Endodermal cell (in vitro differentiated cells): ENCODE results near the gene ZMIZ1. TPM values are rescaled to one million over a fixed set of nuclear protein-coding genes. Genes with fewer than 3 reads are reported as not detected.

Source experiments
- DNase-seq: peaks from one replicate; pipeline ENCODE4 v3.0.0-alpha.2; 2017
- H3K27ac ChIP-seq: 2 replicates; pipeline ENCODE4 v1.5.1; 2013; ENCODE audit warnings: mild to moderate bottlenecking, low read depth, low read length, moderate library complexity
- H3K27me3 ChIP-seq: 2 replicates; pipeline ENCODE4 v1.6.1; 2013; ENCODE audit warnings: mild to moderate bottlenecking, low read length, moderate library complexity; ENCODE audit not compliant: insufficient read depth, control insufficient read depth, poor library complexity, severe bottlenecking
- H3K36me3 ChIP-seq: 2 replicates; pipeline ENCODE4 v1.7.0; 2013; ENCODE audit warnings: mild to moderate bottlenecking, low read length, moderate library complexity; ENCODE audit not compliant: control insufficient read depth, insufficient read depth
- H3K4me1 ChIP-seq: one replicate; pipeline ENCODE4 v1.7.0; 2013; ENCODE audit warnings: low read length; ENCODE audit not compliant: control insufficient read depth, insufficient read depth
- H3K4me3 ChIP-seq: 2 replicates; pipeline ENCODE4 v1.5.1; 2013; ENCODE audit warnings: mild to moderate bottlenecking, low read length, moderate library complexity
- H3K9ac ChIP-seq: 2 replicates; pipeline ENCODE4 v1.6.1; 2013; ENCODE audit warnings: mild to moderate bottlenecking, low read length, moderate library complexity; ENCODE audit not compliant: poor library complexity, severe bottlenecking; ENCODE audit errors: extremely low read depth
- H3K9me3 ChIP-seq: 2 replicates; pipeline ENCODE4 v1.6.1; 2013; ENCODE audit warnings: mild to moderate bottlenecking, low read length, moderate library complexity; ENCODE audit not compliant: control insufficient read depth
- H3K27ac Mint-ChIP-seq: 2 replicates; pipeline ENCODE4 v1.8.0; 2020; ENCODE audit warnings: mixed read lengths
- H3K27me3 Mint-ChIP-seq: 2 replicates; pipeline ENCODE4 v1.8.0; 2021; ENCODE audit warnings: mild to moderate bottlenecking, mixed read lengths; ENCODE audit not compliant: insufficient read depth
- H3K36me3 Mint-ChIP-seq: 2 replicates; pipeline ENCODE4 v1.8.0; 2020; ENCODE audit warnings: low read depth, mixed read lengths
- H3K4me1 Mint-ChIP-seq: 2 replicates; pipeline ENCODE4 v1.8.0; 2020; ENCODE audit warnings: mixed read lengths
- H3K4me3 Mint-ChIP-seq: 2 replicates; pipeline ENCODE4 v1.8.0; 2020; ENCODE audit warnings: mild to moderate bottlenecking, moderate library complexity, mixed read lengths
- H3K9me3 Mint-ChIP-seq: 2 replicates; pipeline ENCODE4 v1.8.0; 2020; ENCODE audit warnings: mild to moderate bottlenecking, mixed read lengths
- WGBS, 2 experiments: methylation state at CpG; one replicate each; pipeline versions ENCODE4 v1.1.5 to v1.1.7; 2013; ENCODE audit warnings: missing lambda C conversion rate in 2 of 2, mixed read lengths in 1 of 2; ENCODE audit not compliant: insufficient coverage in 1 of 2, insufficient read length in 1 of 2; 5-methylcytosine and 5-hydroxymethylcytosine counted together
- total RNA-seq, 2 donors: library from RNA; stranded (reverse); fragmentation: NEBNext Ultra II Directional in 1 of 2; extraction: Animal tissue kit (Norgen Biotek cat#: 25700) in 1 of 2; gene quantifications; 2 replicates in 1 of 2; 3 replicates in 1 of 2; pipeline ENCODE4 v1.2.1, GENCODE V29; 2021
- TF ChIP-seq, protein P1 (sequence below): fragments of 200-600 bp; sonication (generic); conservative IDR thresholded peaks from 2 replicates; pipeline ENCODE4 v1.5.0; 2021; ENCODE audit warnings: antibody characterized with exemption, mild to moderate bottlenecking

The ZMIZ1 gene
- total RNA-seq, 2 donors from 2014 or later = 65.3 to 67.5 TPM

DNA sequence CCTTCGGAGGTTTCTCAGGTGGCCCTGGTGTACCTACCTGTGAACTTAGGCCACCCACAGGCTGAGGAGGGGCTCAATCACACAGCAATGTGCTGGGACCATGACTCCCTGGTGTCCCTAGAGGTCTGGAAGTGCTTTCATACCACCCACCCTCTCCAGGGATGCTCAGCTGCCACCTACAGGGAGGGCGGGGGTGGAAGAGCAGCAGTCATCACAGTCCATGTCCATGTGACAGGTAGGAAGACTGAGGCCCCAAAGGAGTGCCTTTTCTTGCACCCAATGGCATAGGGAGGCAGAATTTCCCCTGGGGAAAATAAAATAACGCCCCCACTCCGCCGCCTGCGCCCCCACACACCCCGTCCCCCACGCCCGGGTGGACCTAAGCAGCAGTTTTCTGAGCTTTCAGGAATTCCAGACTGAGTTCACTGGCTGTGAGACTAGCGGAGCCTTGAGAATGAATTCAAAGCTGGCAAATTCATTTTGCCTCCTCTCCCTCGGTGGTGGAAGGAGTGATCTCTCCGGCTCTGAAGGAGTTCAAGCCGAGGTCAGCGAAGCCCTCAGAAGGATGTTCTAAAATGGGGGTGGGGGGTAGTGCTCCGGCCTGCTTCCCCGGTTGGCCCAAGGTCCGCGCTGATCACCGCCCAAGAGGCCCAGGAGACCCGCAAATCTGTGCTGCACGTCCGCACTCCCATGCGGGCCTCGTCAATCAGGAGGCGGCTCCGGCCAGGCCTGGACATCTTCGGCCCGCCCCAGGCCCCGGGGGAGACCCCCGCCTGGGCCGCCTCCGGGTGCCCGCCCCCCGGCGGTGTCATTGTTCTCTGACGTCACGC is 2.1 kb upstream of the ZMIZ1 start:
- peaks cover 4% of the 10 kb centered on the region for H3K27me3 Mint-ChIP-seq
- TF ChIP-seq, protein P1, sequence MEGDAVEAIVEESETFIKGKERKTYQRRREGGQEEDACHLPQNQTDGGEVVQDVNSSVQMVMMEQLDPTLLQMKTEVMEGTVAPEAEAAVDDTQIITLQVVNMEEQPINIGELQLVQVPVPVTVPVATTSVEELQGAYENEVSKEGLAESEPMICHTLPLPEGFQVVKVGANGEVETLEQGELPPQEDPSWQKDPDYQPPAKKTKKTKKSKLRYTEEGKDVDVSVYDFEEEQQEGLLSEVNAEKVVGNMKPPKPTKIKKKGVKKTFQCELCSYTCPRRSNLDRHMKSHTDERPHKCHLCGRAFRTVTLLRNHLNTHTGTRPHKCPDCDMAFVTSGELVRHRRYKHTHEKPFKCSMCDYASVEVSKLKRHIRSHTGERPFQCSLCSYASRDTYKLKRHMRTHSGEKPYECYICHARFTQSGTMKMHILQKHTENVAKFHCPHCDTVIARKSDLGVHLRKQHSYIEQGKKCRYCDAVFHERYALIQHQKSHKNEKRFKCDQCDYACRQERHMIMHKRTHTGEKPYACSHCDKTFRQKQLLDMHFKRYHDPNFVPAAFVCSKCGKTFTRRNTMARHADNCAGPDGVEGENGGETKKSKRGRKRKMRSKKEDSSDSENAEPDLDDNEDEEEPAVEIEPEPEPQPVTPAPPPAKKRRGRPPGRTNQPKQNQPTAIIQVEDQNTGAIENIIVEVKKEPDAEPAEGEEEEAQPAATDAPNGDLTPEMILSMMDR = peak; percentile 70
- H3K36me3 Mint-ChIP-seq = no peaks in the 10 kb centered on the region
- peak overlapping the region; percentile 74 for H3K4me3 ChIP-seq
- peak overlapping the region; percentile 64 for H3K9ac ChIP-seq
- peak overlapping the region; percentile 98 for H3K4me3 Mint-ChIP-seq
- peak overlapping the region; percentile 88 for H3K27ac Mint-ChIP-seq
- no peaks in the 10 kb centered on the region for H3K9me3 ChIP-seq
- H3K36me3 ChIP-seq = no peaks in the 10 kb centered on the region
- DNase-seq = peak; percentile 83
- no peaks in the 10 kb centered on the region for H3K27me3 ChIP-seq
- no peaks in the 10 kb centered on the region for H3K9me3 Mint-ChIP-seq
- H3K27ac ChIP-seq = peak overlapping the region; percentile 51
- peaks cover 25% of the 10 kb centered on the region for H3K4me1 Mint-ChIP-seq
- peaks cover 2% of the 10 kb centered on the region for H3K4me1 ChIP-seq
- WGBS, 2 experiments = 13 to 19% methylated on average over 19 to 30 of the region's 37 CpGs

DNA sequence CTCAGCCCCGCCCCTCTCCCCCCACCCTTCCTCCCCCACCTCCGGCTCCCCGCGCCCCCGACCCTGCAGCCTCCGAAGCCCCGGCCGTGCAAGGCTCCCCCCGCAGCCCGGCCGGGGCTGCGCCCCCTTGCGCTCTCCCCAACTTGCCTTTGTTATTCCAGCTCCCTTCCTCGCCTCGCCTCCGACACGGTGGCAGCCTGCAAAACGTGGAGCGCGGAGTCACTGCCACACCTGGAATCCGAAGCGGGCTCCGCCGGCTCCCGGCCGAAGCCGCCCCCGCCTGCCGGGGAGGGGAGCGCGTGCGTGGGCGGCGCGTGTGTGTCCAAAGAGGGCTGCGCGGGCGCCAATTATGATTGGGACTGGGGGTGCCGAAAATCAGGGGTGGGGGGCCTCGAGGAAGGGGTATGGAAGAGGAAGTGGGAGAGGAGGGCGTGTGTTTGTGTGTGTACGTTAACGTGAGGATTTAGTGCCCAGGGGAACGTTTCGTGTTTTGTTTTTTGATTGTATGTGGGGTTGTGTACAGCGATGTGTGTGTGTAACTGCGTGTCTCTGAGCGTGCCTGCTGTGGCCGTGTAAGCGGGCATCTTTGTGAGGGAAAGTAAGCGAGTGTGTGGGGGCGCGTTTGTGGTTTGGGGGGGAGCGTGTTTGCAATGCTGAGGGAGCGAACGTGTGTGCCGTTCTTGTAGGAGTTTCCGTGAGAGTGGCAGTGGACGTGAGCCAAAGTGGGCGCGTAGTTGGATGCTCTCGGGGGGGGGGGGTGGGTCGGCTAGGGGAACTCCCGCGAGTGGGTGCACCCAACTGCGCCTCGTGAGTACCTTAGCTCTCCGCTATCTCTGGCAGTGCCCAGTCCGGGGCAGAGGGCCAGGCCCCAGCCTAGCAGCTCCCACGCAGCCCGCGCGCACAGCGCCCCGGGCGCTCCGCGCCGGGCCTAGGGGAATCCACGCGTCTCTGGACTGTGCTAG is 1.2 kb upstream of the ZMIZ1 start:
- H3K9ac ChIP-seq = no peak overlapping the region
- H3K9me3 Mint-ChIP-seq = no peaks in the 10 kb centered on the region
- TF ChIP-seq, protein P1 = no peak
- DNase-seq = peak; percentile 99
- H3K27ac Mint-ChIP-seq = peak overlapping the region; percentile 10
- peak overlapping the region; percentile 93 for H3K4me3 ChIP-seq
- peaks cover 33% of the 10 kb centered on the region for H3K4me1 Mint-ChIP-seq
- H3K9me3 ChIP-seq = no peaks in the 10 kb centered on the region
- no peaks in the 10 kb centered on the region for H3K27me3 ChIP-seq
- no peaks in the 10 kb centered on the region for H3K36me3 Mint-ChIP-seq
- H3K27ac ChIP-seq = no peak overlapping the region
- peaks cover 7% of the 10 kb centered on the region for H3K4me1 ChIP-seq
- 1 to 10% methylated on average over 4 to 76 of the region's 81 CpGs for WGBS, 2 experiments
- no peaks in the 10 kb centered on the region for H3K36me3 ChIP-seq
- H3K27me3 Mint-ChIP-seq = peaks cover 4% of the 10 kb centered on the region
- peak overlapping the region; percentile 98 for H3K4me3 Mint-ChIP-seq

DNA sequence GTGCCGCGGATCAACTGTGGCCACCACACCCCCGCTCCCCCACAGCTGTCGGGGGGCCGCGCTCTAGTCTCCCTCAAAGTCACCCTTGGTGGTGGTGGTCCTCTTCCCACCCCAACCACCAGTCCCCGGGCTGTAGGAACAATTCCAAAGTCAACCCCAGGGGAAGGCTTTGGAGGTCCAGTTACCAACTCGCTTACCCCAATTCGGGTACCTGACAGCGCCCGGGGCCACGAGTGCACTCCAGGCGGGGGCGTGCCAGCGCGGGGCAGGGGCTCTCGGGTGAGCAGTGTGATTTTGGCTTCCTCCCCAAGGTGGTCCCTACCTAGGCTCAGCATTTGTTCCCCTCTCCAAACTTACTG is 584 bp upstream of the ZMIZ1 start:
- Histone ChIP-seq H3K4me3 (peak overlapping the region; percentile 93), H3K27me3 (no peaks in the 10 kb centered on the region), H3K4me1 (peaks cover 7% of the 10 kb centered on the region), H3K9ac (no peak overlapping the region), H3K27ac (peak overlapping the region; percentile 90), H3K36me3 (no peaks in the 10 kb centered on the region), H3K9me3 (no peaks in the 10 kb centered on the region)
- DNase-seq = no peak
- 1 to 3% methylated on average over 6 to 17 of the region's 17 CpGs for WGBS, 2 experiments
- H3K36me3 Mint-ChIP-seq = no peaks in the 10 kb centered on the region
- no peaks in the 10 kb centered on the region for H3K9me3 Mint-ChIP-seq
- TF ChIP-seq, protein P1 = no peak
- peaks cover 4% of the 10 kb centered on the region for H3K27me3 Mint-ChIP-seq
- H3K4me1 Mint-ChIP-seq = peaks cover 39% of the 10 kb centered on the region
- peak overlapping the region; percentile 70 for H3K27ac Mint-ChIP-seq
- H3K4me3 Mint-ChIP-seq = peak overlapping the region; percentile 98
